WTC11 (cell line): Measurements from ENCODE around the gene LRRFIP1. TPM values are rescaled to one million over a fixed set of nuclear protein-coding genes. Genes with fewer than 3 reads are reported as not detected.

Experiments used
- ATAC-seq: fragments of 200-7000 bp; cut with Tn5 transposase; 2 replicates; pipeline ENCODE4 v1.10.0; 2021; ENCODE audit warnings: mild to moderate bottlenecking, moderate library complexity
- CTCF ChIA-PET: fragments of 300-600 bp; sonication (Branson Sonifier 250); formaldehyde crosslinking; loops from one replicate; lab custom pipeline; 2021; ENCODE audit warnings: antibody characterized with exemption; lab: Charles Lee
- POLR2A ChIA-PET: fragments of 350-600 bp; sonication (Branson Sonifier 250); formaldehyde crosslinking; loops from one replicate; lab custom pipeline; 2021; ENCODE audit warnings: antibody characterized with exemption; lab: Charles Lee
- DNase-seq: peaks from one replicate; pipeline ENCODE4 v3.0.0; 2021; ENCODE audit warnings: low spot score
- H3K27ac Mint-ChIP-seq: 2 replicates; pipeline ENCODE4 v1.8.0; 2021; ENCODE audit warnings: mixed read lengths
- H3K27me3 Mint-ChIP-seq: 2 replicates; pipeline ENCODE4 v1.8.0; 2021; ENCODE audit warnings: low read depth, mild to moderate bottlenecking, moderate library complexity, mixed read lengths
- H3K36me3 Mint-ChIP-seq: 2 replicates; pipeline ENCODE4 v1.8.0; 2021; ENCODE audit warnings: mixed read lengths
- H3K4me1 Mint-ChIP-seq: 2 replicates; pipeline ENCODE4 v1.8.0; 2022; ENCODE audit warnings: mixed read lengths
- H3K4me3 Mint-ChIP-seq: 2 replicates; pipeline ENCODE4 v1.8.0; 2021; ENCODE audit warnings: mild to moderate bottlenecking, moderate library complexity, mixed read lengths
- H3K9me3 Mint-ChIP-seq: 2 replicates; pipeline ENCODE4 v1.8.0; 2021; ENCODE audit warnings: mixed read lengths
- ATF1 ChIP-seq: sonication (generic); formaldehyde crosslinking; IDR thresholded peaks from 2 replicates; pipeline ENCODE4 v1.8.1; 2023; ENCODE audit warnings: mild to moderate bottlenecking, moderate library complexity, missing genetic modification reagents
- ESRRA ChIP-seq: sonication (generic); formaldehyde crosslinking; IDR thresholded peaks from 2 replicates; pipeline ENCODE4 v1.8.1; 2022; ENCODE audit warnings: mild to moderate bottlenecking, missing genetic modification reagents, borderline replicate concordance
- FOXP1 ChIP-seq: sonication (generic); formaldehyde crosslinking; IDR thresholded peaks from 2 replicates; pipeline ENCODE4 v1.8.0; 2022; ENCODE audit warnings: missing genetic modification reagents, mild to moderate bottlenecking, moderate library complexity, borderline replicate concordance
- GRHL2 ChIP-seq: fragments of 250-450 bp; sonication (Bioruptor Pico); IDR thresholded peaks from 2 replicates; pipeline ENCODE4 v1.8.0; 2022; ENCODE audit warnings: mild to moderate bottlenecking, moderate library complexity; ENCODE audit not compliant: insufficient replicate concordance, severe bottlenecking
- JUN ChIP-seq: sonication (generic); formaldehyde crosslinking; IDR thresholded peaks from 2 replicates; pipeline ENCODE4 v1.8.0; 2023; ENCODE audit warnings: mild to moderate bottlenecking, missing genetic modification reagents
- RELA ChIP-seq: sonication (generic); formaldehyde crosslinking; IDR thresholded peaks from 2 replicates; pipeline ENCODE4 v1.8.1; 2022; ENCODE audit warnings: missing genetic modification reagents, mild to moderate bottlenecking, borderline replicate concordance
- TEAD4 ChIP-seq: sonication (generic); formaldehyde crosslinking; IDR thresholded peaks from 2 replicates; pipeline ENCODE4 v1.8.0; 2022; ENCODE audit warnings: mild to moderate bottlenecking, missing genetic modification reagents
- ZBTB21 ChIP-seq: sonication (generic); formaldehyde crosslinking; IDR thresholded peaks from 2 replicates; pipeline ENCODE4 v1.8.1; 2023; ENCODE audit warnings: mild to moderate bottlenecking, missing genetic modification reagents, borderline replicate concordance
- ZNF263 ChIP-seq: sonication (generic); formaldehyde crosslinking; IDR thresholded peaks from 2 replicates; pipeline ENCODE4 v1.8.1; 2022; ENCODE audit warnings: low read depth, mild to moderate bottlenecking, moderate library complexity, missing genetic modification reagents
- total RNA-seq: library from RNA; stranded (reverse); gene quantifications from 3 replicates; pipeline ENCODE4 v1.2.3, GENCODE V29; 2021
- TF ChIP-seq, protein P1 (sequence below): sonication (generic); formaldehyde crosslinking; IDR thresholded peaks from 2 replicates; pipeline ENCODE4 v1.8.1; 2022; ENCODE audit warnings: missing genetic modification reagents, borderline replicate concordance
- TF ChIP-seq, protein P2 (sequence below): sonication (generic); formaldehyde crosslinking; IDR thresholded peaks from 2 replicates; pipeline ENCODE4 v1.8.1; 2022; ENCODE audit warnings: low read depth, missing genetic modification reagents, borderline replicate concordance
- TF ChIP-seq, protein P3 (sequence below): sonication (generic); formaldehyde crosslinking; IDR thresholded peaks from 2 replicates; pipeline ENCODE4 v1.8.0; 2022; ENCODE audit warnings: mild to moderate bottlenecking, missing genetic modification reagents
- TF ChIP-seq, protein P4 (sequence below): fragments of 250-450 bp; sonication (Bioruptor Pico); IDR thresholded peaks from 2 replicates; pipeline ENCODE4 v2.1.2; 2022; ENCODE audit warnings: mild to moderate bottlenecking, moderate library complexity
- TF ChIP-seq, protein P5 (sequence below): sonication (generic); formaldehyde crosslinking; IDR thresholded peaks from 2 replicates; pipeline ENCODE4 v1.8.1; 2023; ENCODE audit warnings: mild to moderate bottlenecking, missing genetic modification reagents, moderate library complexity
- TF ChIP-seq, protein P6 (sequence below): sonication (generic); formaldehyde crosslinking; IDR thresholded peaks from 2 replicates; pipeline ENCODE4 v1.8.1; 2023; ENCODE audit warnings: mild to moderate bottlenecking, missing genetic modification reagents, moderate library complexity
- TF ChIP-seq, protein P7 (sequence below): sonication (generic); formaldehyde crosslinking; IDR thresholded peaks from 2 replicates; pipeline ENCODE4 v1.8.0; 2023; ENCODE audit warnings: missing genetic modification reagents, mild to moderate bottlenecking, borderline replicate concordance
- TF ChIP-seq, protein P8 (sequence below): fragments of 250-450 bp; sonication (Bioruptor Pico); IDR thresholded peaks from 2 replicates; pipeline ENCODE4 v1.9.0; 2021; ENCODE audit warnings: moderate library complexity, mild to moderate bottlenecking, inconsistent platforms, borderline replicate concordance

LRRFIP1 gene
- total RNA-seq, 1 experiment from 2014 or later = 88.4 TPM

DNA sequence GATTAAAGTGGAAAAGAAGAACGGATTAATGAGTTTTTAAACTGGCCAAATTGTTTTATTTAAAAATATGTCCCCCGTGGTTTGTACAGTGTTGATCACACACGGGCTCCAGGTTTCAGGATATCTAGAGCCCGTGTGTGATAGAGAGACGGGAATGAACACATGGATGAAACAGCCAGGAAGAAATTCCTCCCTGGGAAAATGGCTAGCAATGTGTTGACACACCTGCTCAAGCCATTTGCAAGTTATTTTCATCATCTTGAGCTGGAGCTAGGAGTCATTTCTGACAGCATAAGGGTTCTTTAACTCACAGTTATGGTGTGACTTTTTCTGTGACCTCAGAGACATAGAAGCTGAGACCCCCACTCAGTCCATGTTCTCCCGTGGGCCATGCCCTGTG is 81.6 kb downstream of the LRRFIP1 start (continued):
- TF ChIP-seq RELA (CRISPR knock-in tag) = no peak
- TF ChIP-seq TEAD4 = no peak
- TF ChIP-seq FOXP1 (CRISPR knock-in tag) = no peak
- TF ChIP-seq, protein P1, sequence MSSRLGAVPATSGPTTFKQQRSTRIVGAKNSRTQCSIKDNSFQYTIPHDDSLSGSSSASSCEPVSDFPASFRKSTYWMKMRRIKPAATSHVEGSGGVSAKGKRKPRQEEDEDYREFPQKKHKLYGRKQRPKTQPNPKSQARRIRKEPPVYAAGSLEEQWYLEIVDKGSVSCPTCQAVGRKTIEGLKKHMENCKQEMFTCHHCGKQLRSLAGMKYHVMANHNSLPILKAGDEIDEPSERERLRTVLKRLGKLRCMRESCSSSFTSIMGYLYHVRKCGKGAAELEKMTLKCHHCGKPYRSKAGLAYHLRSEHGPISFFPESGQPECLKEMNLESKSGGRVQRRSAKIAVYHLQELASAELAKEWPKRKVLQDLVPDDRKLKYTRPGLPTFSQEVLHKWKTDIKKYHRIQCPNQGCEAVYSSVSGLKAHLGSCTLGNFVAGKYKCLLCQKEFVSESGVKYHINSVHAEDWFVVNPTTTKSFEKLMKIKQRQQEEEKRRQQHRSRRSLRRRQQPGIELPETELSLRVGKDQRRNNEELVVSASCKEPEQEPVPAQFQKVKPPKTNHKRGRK (CRISPR knock-in tag) = no peak
- no peak for TF ChIP-seq ATF1 (CRISPR knock-in tag)
- TF ChIP-seq, protein P2, sequence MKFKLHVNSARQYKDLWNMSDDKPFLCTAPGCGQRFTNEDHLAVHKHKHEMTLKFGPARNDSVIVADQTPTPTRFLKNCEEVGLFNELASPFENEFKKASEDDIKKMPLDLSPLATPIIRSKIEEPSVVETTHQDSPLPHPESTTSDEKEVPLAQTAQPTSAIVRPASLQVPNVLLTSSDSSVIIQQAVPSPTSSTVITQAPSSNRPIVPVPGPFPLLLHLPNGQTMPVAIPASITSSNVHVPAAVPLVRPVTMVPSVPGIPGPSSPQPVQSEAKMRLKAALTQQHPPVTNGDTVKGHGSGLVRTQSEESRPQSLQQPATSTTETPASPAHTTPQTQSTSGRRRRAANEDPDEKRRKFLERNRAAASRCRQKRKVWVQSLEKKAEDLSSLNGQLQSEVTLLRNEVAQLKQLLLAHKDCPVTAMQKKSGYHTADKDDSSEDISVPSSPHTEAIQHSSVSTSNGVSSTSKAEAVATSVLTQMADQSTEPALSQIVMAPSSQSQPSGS = no peak
- TF ChIP-seq, protein P3, sequence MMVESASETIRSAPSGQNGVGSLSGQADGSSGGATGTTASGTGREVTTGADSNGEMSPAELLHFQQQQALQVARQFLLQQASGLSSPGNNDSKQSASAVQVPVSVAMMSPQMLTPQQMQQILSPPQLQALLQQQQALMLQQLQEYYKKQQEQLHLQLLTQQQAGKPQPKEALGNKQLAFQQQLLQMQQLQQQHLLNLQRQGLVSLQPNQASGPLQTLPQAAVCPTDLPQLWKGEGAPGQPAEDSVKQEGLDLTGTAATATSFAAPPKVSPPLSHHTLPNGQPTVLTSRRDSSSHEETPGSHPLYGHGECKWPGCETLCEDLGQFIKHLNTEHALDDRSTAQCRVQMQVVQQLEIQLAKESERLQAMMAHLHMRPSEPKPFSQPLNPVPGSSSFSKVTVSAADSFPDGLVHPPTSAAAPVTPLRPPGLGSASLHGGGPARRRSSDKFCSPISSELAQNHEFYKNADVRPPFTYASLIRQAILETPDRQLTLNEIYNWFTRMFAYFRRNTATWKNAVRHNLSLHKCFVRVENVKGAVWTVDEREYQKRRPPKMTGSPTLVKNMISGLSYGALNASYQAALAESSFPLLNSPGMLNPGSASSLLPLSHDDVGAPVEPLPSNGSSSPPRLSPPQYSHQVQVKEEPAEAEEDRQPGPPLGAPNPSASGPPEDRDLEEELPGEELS (CRISPR knock-in tag) = no peak
- TF ChIP-seq, protein P4, sequence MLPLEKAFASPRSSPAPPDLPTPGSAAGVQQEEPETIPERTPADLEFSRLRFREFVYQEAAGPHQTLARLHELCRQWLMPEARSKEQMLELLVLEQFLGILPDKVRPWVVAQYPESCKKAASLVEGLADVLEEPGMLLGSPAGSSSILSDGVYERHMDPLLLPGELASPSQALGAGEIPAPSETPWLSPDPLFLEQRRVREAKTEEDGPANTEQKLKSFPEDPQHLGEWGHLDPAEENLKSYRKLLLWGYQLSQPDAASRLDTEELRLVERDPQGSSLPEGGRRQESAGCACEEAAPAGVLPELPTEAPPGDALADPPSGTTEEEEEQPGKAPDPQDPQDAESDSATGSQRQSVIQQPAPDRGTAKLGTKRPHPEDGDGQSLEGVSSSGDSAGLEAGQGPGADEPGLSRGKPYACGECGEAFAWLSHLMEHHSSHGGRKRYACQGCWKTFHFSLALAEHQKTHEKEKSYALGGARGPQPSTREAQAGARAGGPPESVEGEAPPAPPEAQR (CRISPR knock-in tag) = no peak
- TF ChIP-seq, protein P5, sequence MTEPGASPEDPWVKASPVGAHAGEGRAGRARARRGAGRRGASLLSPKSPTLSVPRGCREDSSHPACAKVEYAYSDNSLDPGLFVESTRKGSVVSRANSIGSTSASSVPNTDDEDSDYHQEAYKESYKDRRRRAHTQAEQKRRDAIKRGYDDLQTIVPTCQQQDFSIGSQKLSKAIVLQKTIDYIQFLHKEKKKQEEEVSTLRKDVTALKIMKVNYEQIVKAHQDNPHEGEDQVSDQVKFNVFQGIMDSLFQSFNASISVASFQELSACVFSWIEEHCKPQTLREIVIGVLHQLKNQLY (CRISPR knock-in tag) = no peak
- TF ChIP-seq, protein P6, sequence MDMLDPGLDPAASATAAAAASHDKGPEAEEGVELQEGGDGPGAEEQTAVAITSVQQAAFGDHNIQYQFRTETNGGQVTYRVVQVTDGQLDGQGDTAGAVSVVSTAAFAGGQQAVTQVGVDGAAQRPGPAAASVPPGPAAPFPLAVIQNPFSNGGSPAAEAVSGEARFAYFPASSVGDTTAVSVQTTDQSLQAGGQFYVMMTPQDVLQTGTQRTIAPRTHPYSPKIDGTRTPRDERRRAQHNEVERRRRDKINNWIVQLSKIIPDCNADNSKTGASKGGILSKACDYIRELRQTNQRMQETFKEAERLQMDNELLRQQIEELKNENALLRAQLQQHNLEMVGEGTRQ = no peak

DNA sequence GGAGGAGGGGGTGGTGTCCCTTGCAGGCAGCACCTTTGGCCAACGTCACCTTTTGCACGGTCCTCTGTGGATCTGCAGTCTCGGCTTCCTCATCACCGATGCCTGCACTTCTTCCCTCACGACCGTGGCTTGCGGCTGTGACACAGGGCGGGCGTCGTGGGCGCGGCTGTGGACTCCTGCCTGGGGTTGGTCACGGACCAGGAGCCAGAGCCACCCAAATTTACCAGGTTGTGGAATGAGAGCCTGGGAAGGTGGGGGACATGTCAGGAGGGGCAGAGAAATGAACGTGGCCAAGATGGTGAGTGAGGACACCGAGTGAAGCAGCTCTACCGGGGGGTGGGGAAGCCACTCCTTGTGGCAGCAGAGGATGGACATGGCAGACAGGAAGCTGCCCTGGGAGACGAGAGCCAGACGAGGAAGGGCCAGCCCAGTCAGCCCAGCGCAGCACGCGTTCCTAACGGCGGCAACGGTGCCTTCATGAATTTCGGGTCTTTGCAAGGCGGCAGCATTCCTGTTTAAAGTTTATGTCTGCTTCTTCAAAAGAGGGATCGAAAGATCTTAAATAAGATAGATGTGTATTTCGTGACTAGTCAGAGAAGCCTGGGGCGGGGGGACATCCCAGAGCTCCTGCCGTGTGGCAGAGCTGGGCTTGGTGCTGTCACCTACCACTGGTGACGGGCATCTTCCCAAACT is 84.2 kb downstream of the LRRFIP1 start:
- peaks cover 14% of the 10 kb centered on the region for H3K36me3 Mint-ChIP-seq
- DNase-seq (no peak), ATAC-seq (no peak)
- H3K4me1 Mint-ChIP-seq = peaks cover 85% of the 10 kb centered on the region
- H3K4me3 Mint-ChIP-seq = no peak overlapping the region
- H3K9me3 Mint-ChIP-seq = no peaks in the 10 kb centered on the region
- H3K27ac Mint-ChIP-seq = peak overlapping the region; percentile 83
- ChIA-PET POLR2A (interaction anchor here (1.4 kb wide), 1 partner anchor 9 kb away, joined by 3 read pairs; no protein-coding TSS in a partner anchor), CTCF (interaction anchor here (0.7 to 2.2 kb wide), 2 partner anchors 19 to 22 kb away, joined by 3 to 5 read pairs; no protein-coding TSS in a partner anchor)
- TF ChIP-seq, protein P7, sequence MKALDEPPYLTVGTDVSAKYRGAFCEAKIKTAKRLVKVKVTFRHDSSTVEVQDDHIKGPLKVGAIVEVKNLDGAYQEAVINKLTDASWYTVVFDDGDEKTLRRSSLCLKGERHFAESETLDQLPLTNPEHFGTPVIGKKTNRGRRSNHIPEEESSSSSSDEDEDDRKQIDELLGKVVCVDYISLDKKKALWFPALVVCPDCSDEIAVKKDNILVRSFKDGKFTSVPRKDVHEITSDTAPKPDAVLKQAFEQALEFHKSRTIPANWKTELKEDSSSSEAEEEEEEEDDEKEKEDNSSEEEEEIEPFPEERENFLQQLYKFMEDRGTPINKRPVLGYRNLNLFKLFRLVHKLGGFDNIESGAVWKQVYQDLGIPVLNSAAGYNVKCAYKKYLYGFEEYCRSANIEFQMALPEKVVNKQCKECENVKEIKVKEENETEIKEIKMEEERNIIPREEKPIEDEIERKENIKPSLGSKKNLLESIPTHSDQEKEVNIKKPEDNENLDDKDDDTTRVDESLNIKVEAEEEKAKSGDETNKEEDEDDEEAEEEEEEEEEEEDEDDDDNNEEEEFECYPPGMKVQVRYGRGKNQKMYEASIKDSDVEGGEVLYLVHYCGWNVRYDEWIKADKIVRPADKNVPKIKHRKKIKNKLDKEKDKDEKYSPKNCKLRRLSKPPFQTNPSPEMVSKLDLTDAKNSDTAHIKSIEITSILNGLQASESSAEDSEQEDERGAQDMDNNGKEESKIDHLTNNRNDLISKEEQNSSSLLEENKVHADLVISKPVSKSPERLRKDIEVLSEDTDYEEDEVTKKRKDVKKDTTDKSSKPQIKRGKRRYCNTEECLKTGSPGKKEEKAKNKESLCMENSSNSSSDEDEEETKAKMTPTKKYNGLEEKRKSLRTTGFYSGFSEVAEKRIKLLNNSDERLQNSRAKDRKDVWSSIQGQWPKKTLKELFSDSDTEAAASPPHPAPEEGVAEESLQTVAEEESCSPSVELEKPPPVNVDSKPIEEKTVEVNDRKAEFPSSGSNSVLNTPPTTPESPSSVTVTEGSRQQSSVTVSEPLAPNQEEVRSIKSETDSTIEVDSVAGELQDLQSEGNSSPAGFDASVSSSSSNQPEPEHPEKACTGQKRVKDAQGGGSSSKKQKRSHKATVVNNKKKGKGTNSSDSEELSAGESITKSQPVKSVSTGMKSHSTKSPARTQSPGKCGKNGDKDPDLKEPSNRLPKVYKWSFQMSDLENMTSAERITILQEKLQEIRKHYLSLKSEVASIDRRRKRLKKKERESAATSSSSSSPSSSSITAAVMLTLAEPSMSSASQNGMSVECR (CRISPR knock-in tag) = no peak
- TF ChIP-seq, protein P8, sequence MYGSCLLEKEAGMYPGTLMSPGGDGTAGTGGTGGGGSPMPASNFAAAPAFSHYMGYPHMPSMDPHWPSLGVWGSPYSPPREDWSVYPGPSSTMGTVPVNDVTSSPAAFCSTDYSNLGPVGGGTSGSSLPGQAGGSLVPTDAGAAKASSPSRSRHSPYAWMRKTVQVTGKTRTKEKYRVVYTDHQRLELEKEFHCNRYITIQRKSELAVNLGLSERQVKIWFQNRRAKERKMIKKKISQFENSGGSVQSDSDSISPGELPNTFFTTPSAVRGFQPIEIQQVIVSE (CRISPR knock-in tag) = no peak
- no peak for TF ChIP-seq ZBTB21
- TF ChIP-seq GRHL2 (CRISPR knock-in tag) = no peak
- TF ChIP-seq ZNF263 (CRISPR knock-in tag) = no peak
- TF ChIP-seq JUN (CRISPR knock-in tag) = no peak
- TF ChIP-seq ESRRA (CRISPR knock-in tag) = no peak
- TF ChIP-seq, all 79 proteins: peak for 0
- no peaks in the 10 kb centered on the region for H3K27me3 Mint-ChIP-seq
